A673 (cell line): ENCODE results near the gene MORC1. TPM values are rescaled to one million over a fixed set of nuclear protein-coding genes. Genes with fewer than 3 reads are reported as not detected.

ENCODE experiments used
- BruUV-seq: library from RNA; stranded (reverse); fragments of 400-500 nt; replicated peaks from 2 replicates; lab custom pipeline; 2021; lab: Mats Ljungman, UMichigan
- CTCF ChIA-PET: fragments of 300-600 bp; sonication (Branson Sonifier 250); formaldehyde crosslinking; loops from one replicate; lab custom pipeline; 2022; ENCODE audit warnings: antibody characterized with exemption; lab: Charles Lee
- POLR2A ChIA-PET: fragments of 300-600 bp; sonication (Branson Sonifier 250); formaldehyde crosslinking; loops from one replicate; lab custom pipeline; 2022; ENCODE audit warnings: antibody characterized with exemption; ENCODE audit not compliant: low non-redundant PET; lab: Charles Lee
- DNase-seq: peaks from one replicate; pipeline ENCODE4 v3.0.0-alpha.2; 2015; ENCODE audit warnings: low spot score
- H3K27ac ChIP-seq: fragments of 200-600 bp; sonication (generic); 2 replicates; pipeline ENCODE4 v1.5.1; 2016; ENCODE audit warnings: mixed run types, low read depth, mild to moderate bottlenecking, mixed read lengths, antibody characterized with exemption, low read length; ENCODE audit not compliant: poor library complexity, severe bottlenecking
- H3K27me3 ChIP-seq: fragments of 200-600 bp; sonication (generic); replicated peaks from 2 replicates; pipeline ENCODE4 v1.6.1; 2017; ENCODE audit warnings: mixed run types, low read depth, mild to moderate bottlenecking, mixed read lengths, antibody characterized with exemption, low read length; ENCODE audit not compliant: insufficient read depth, poor library complexity
- H3K36me3 ChIP-seq: fragments of 200-600 bp; sonication (generic); 2 replicates; pipeline ENCODE4 v1.6.1; 2016; ENCODE audit warnings: mixed run types, mild to moderate bottlenecking, mixed read lengths, antibody characterized with exemption, low read length; ENCODE audit not compliant: insufficient read depth, poor library complexity, severe bottlenecking
- H3K4me1 ChIP-seq: fragments of 200-600 bp; sonication (generic); 2 replicates; pipeline ENCODE4 v1.6.1; 2017; ENCODE audit warnings: mixed run types, mild to moderate bottlenecking, mixed read lengths, antibody characterized with exemption, low read length; ENCODE audit not compliant: insufficient read depth, poor library complexity, severe bottlenecking
- H3K4me3 ChIP-seq: fragments of 200-600 bp; sonication (generic); 2 replicates; pipeline ENCODE4 v1.5.1; 2016; ENCODE audit warnings: low read depth, mixed run types, mild to moderate bottlenecking, mixed read lengths, low read length; ENCODE audit not compliant: poor library complexity, severe bottlenecking
- H3K9me3 ChIP-seq: fragments of 200-600 bp; sonication (generic); 2 replicates; pipeline ENCODE4 v1.6.1; 2016; ENCODE audit warnings: mixed run types, low read depth, mild to moderate bottlenecking, mixed read lengths, antibody characterized with exemption, low read length; ENCODE audit not compliant: poor library complexity, severe bottlenecking
- CTCF ChIP-seq: fragments of 300-800, 200-600 bp; sonication (generic); conservative IDR thresholded peaks from 2 replicates; pipeline ENCODE4 v1.5.1; 2017; ENCODE audit warnings: low read depth, mild to moderate bottlenecking, antibody characterized with exemption, low read length, moderate library complexity, mixed read lengths
- EZH2 ChIP-seq: fragments of 200-600 bp; sonication (generic); IDR thresholded peaks from 2 replicates; pipeline ENCODE4 v1.6.1; 2017; ENCODE audit warnings: borderline replicate concordance, low read depth, mild to moderate bottlenecking, mixed read lengths, antibody characterized with exemption, low read length; ENCODE audit not compliant: poor library complexity, severe bottlenecking
- intact Hi-C: fragments of 100-400 bp; cut with micrococcal nuclease; formaldehyde crosslinking; loops from one replicate; pipeline ENCODE4 v1.10.0; 2022; ENCODE audit not compliant: unreplicated experiment
- total RNA-seq: library from RNA; stranded (reverse); gene quantifications from 2 replicates; pipeline ENCODE4 v1.2.3, GENCODE V29; 2021

Gene MORC1
- total RNA-seq, 1 experiment from 2014 or later = 0.88 TPM

GRCh38 chr3:109122690-109123089 is 4.8 kb upstream of the MORC1 start:
- Histone ChIP-seq H3K27me3 (no peaks in the 10 kb centered on the region), H3K4me1 (no peaks in the 10 kb centered on the region), H3K9me3 (no peaks in the 10 kb centered on the region), H3K27ac (no peak overlapping the region), H3K4me3 (no peak overlapping the region), H3K36me3 (no peaks in the 10 kb centered on the region)
- TF ChIP-seq CTCF (no peak), EZH2 (no peak)
- BruUV-seq = no TSS peak
- intact Hi-C loops = no loop called here
- DNase-seq = no peak
- POLR2A ChIA-PET = no interaction called here
- CTCF ChIA-PET = no interaction called here

- H3K4me3 ChIP-seq = no peak overlapping the region
- H3K9me3 ChIP-seq = no peaks in the 10 kb centered on the region
- TF ChIP-seq EZH2 = no peak
- TF ChIP-seq CTCF = no peak
- intact Hi-C loops = no loop called here
- no peaks in the 10 kb centered on the region for H3K4me1 ChIP-seq
- ChIA-PET CTCF (no interaction called here), POLR2A (no interaction called here)
- no TSS peak for BruUV-seq
- H3K27me3 ChIP-seq = no peaks in the 10 kb centered on the region
- no peak for DNase-seq
- H3K36me3 ChIP-seq = no peaks in the 10 kb centered on the region
- H3K27ac ChIP-seq = no peak overlapping the region
These were observed 650 bp upstream of the MORC1 start for GRCh38 chr3:109118584-109118983.

GRCh38 chr3:109116031-109116430 is 1.9 kb downstream of the MORC1 start:
- Histone ChIP-seq H3K4me1 (no peaks in the 10 kb centered on the region), H3K36me3 (no peaks in the 10 kb centered on the region), H3K9me3 (no peaks in the 10 kb centered on the region), H3K27ac (no peak overlapping the region), H3K4me3 (no peak overlapping the region), H3K27me3 (no peaks in the 10 kb centered on the region)
- no peak for DNase-seq
- intact Hi-C loops = no loop called here
- TF ChIP-seq CTCF = no peak
- no peak for TF ChIP-seq EZH2
- ChIA-PET POLR2A (no interaction called here), CTCF (no interaction called here)
- no TSS peak for BruUV-seq
